Retina (tissue), 1 donor: Measurements from ENCODE around the gene FGD5.

Experiments
- DNase-seq: peaks from one replicate; pipeline ENCODE4 v3.0.0-alpha.2; 2016

The FGD5 gene

DNA sequence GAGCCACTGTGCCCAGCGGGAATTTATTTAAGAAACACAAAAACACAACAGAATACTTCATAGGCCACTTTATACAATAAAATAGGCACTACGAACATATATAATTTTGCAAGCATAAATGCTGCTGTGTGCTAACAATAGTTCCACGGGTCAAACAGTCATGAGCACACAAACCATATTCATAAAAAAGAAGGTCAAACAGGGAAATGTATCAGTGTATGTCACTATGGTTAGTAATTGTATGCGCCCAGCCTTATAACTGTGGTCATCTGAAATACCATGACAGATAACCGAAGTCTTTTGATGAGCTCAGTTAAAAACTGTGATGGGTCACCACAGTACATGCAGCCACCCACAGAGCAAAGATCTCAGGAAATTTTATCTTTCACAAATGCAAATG, 90.5 kb downstream of the FGD5 start:
- no peak for DNase-seq

DNA sequence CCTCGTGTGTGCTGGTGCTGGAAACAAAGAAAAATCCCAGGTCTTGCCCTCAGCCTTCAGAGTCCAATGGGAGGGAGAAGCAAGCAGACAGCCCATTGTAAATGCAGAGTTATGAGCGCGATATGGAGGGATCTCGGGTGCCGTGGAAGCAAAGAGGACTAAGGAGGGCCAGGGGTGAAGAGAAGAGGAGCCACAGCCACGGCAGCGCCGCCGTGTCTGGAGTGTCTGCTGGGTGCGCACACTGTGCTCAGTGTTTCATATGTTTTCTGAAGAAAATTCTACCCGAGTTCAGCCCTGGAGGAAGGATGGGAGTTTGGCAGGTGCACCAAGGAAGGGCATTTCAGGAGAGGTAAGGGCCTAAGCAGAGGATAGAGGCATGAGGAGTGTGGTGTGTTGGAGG, 92.9 kb downstream of the FGD5 start:
- DNase-seq, result no peak

DNA sequence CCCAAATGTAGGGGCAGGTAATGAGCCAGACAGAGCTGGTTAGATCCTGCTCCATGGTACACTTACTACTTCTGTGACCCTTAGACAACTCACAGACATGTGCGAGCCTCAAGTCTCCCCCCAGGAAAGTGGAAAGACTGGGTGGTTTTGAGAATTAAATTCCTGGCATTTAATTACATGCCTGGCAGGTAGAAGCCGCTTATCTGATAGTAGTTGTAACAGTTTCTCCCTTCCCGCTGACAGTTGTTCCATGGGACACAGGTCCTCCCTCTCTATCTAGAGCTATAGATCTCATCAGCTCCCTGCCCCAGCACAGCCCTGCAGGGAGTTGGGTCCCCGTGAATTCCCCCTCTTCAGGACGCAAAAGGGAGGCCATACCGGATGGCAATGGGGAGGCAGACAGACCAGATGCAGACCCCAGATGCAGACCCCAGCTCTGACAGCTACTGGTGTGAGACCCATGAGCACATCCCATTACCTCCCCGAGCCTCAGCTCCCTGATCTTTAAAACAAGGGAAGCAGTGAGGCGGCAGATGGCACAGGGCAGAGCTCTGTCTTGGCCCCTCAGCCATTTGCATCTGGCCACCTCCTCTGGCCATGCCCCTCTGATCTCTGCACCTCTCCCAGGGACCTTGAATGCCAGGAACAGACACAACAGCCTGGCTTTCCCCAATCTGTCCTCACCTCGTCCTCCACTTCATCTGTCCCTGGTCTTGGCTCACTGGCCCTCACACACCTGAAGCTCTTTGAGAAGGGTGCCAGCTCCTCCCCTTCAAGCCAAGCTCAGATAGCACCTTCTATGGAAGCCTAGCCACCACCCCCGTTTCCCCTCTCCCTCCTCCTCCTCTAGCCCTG, 94.5 kb downstream of the FGD5 start:
- no peak for DNase-seq

DNA sequence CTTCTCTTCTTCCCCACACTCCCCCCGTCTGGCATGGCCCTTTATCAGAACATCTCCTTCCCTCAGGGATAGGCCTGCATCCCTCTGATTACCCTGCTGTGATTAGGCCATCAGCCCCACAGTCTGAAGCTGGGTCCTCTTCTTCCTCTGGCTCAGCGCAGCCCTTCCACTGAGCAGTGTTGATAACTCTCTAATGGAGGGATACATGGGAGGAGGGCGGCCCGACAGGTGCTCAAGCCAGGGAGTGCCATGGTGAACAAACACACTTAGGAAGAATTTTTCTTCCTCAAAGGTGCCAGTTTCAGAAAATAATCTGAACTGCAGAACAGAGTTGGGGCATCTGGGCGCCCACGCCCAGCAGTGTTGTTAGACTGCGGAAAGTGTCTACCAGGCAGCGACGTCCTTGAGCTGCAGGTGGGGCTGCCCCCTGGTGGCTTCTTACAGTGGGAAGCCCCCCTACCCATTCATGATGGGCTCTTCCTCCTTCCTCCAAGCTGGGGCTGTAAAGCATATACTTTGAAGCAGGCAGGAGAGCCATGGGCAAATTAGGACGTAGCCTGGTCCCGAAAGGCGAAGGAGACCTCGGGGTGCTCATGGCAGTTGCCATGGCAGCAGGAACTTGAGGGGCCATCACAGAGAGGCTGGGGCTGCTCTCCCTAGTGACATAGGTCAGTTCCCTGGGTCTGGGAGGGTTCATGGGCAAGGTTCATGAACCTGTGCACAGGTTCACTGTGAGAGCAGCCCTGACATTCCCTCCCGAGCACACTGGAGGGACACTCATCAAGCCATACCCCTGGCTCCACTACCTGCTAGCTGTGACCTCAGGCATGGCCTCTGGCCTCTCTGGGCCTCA, 95.4 kb downstream of the FGD5 start:
- no peak for DNase-seq

DNA sequence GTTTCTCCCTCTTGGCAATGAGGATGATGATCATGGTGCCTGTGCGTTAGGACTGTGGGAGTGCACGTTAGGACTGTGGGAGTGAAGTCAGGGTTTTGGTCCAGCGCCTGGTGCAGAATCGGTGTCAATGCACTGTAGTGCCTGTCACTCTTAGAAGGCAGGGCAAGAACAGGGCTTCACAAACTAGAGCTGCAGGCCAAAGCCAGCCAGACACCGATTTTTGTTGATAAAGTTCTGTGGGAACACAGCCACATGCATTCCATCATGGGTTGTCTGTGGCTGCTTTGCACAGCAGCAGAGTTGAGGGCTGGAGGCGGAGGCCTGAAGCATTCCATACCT, 96.0 kb downstream of the FGD5 start:
- no peak for DNase-seq

DNA sequence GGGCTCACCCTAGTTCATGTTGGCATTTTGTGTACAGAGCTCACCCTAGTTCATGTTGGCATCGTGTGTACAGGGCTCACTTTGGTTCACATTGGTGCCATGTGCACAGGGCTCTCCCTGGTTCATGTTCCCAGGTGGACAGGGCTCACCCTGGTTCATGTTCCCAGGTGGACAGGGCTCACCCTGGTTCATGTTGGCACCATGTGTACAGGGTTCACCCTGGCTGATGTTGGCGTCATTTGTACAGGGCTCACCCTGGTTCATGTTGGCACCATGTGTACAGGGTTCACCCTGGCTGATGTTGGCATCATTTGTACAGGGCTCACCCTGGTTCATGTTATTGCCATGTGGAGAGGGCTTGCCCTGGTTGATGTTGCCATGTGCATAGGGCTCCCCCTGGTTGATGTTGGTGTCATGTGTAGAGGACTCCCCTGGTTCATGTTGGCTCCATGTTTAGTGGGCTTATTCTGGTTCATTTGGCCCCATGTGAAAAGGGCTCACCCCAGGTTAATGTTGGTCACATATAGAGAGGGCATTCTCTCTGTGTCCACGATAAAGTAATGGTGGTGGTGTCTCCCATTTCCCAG, 97.0 kb downstream of the FGD5 start:
- DNase-seq, result no peak

DNA sequence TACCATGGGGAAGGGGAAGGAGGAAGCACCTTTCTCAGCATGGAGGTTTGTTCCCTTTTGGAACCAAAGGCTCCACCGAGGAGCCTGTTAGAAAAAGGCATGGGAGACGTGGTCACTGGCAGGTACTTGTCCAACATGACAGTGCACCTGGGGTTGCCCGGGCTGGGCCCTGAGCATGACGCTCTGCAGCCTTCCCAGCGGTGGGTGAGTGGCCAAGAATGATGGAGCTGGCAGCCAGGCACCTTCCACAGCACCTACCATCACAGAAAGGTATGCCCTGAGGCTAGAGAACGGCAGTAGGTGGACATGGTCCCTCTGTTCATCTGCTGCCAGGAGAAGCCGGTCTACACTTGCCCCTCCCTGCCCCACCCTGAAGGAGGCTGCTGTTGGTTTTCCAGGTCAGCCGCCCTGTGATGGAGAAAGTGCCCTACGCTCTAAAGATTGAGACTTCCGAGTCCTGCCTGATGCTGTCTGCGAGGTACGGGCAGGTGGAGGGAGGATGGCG, 99.6 kb downstream of the FGD5 start:
- no peak for DNase-seq

DNA sequence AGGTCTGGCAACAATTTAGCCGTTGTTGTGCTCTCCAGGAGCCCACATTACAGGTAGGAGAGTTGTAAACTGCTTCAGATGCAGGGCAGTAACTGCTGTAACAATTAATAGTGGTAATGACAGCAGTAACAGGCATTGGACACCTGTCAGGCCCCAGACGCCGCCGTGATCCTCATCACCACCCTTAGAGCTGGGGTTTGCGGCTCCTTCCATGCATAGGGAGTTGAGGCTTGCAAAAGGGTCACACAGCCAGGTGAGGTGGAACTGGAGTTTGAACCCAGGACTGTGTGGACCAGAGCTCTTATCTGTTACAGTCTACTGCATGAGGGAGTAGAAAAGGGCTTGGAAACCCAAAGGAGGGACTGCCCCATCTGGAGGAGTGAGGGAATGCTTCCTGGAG, 101.8 kb downstream of the FGD5 start:
- DNase-seq, result no peak

DNA sequence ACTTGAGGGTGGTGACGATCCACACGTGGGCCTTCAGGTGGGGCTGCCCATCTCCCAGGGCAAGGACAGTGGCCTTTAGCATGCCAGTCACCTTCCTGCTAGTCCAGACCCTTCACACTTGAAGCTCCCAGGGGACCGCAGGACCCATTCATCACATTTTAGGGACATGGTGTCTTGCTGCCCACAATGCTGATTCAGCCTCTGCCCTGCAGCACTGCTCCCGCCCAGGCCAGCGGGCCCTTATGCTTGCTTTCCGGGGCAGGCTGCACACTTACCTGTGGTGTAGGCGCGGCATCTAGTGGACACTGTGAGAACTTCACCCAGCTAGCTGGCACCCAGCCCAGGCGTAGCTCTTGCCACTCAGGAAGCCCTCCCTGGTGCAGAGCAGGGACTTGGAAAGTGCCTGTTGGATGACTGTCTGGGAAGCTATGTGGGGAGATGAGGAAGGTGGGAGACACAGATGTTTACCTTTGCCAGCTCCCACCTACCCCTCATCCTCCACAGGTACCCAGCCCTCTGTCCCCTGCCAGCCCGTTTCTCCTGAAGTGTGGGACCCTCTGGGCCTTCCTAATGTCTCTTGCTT, 102.4 kb downstream of the FGD5 start:
- peak; percentile 89 for DNase-seq

DNA sequence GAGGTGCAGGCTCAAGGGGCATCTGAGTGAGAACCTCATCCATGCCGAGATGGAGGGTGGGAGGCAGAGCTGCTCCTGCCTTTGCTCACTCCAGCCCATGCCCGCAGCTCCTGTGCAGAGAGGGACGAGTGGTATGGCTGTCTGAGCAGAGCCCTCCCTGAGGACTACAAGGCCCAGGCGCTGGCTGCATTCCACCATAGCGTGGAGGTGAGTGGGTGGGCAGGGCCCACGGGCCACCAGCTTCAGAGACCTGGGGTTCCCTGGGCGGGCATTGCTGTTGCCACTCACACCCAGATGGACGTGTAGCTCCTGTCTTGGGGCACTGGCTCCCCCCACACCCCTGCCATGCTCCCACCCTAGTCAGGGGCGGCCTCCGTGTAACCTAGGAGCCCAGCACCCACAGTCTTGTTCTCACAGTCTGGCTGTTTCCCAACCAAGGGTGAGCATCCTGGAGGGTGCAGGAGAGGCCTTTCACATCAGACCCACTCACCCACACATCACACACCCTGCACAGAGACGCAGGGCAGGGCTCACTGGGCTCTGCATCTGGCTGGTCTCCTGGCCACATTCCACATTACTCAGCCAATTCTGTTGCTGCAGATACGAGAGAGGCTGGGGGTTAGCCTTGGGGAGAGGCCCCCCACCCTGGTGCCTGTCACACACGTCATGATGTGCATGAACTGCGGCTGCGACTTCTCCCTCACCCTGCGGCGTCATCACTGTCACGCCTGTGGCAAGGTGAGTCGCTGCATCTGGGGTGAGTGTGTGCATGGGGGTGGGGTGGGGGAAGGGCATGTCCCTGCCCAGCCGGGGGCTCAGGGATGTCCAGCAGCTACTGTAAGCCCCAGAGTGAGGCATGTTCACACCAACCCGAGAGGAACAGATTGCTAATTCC, 103.3 kb downstream of the FGD5 start:
- DNase-seq, result no peak

DNA sequence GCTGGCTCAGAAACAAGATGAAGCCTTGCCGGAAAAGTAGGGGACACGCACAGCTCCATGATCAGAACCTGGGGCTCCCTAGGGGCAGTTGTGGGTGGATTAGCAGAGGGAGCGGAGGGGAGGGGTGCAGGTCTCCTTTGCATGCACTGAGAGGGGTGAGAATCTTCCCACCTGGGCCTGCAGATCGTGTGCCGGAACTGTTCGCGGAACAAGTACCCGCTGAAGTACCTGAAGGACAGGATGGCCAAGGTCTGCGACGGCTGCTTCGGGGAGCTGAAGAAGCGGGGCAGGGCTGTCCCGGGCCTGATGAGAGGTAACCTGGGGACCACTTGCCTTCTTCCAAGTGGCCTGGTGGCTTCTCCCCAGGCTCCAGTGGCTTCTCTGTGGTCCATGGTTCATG, 104.1 kb downstream of the FGD5 start:
- DNase-seq, result no peak

DNA sequence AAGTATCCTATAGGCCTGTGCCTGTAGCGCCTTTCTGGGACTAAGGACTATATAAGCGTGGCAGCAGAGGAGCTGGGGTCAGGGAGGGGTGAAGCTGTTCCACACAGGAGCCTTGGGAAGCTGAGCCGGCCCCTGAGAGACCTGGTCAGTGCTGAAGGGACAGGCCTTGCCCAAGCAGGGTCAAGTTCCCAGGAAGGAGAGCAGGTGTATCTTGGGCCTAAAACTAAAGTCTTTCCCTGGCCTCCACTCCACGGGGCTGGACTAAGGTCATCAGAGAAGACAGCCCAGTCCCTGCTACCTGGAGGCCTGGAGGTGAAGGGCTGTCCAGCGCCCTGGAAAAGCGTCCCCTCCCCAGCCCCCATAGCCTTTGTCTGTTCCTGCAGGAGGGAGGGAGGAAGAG, 104.7 kb downstream of the FGD5 start:
- DNase-seq, result no peak

DNA sequence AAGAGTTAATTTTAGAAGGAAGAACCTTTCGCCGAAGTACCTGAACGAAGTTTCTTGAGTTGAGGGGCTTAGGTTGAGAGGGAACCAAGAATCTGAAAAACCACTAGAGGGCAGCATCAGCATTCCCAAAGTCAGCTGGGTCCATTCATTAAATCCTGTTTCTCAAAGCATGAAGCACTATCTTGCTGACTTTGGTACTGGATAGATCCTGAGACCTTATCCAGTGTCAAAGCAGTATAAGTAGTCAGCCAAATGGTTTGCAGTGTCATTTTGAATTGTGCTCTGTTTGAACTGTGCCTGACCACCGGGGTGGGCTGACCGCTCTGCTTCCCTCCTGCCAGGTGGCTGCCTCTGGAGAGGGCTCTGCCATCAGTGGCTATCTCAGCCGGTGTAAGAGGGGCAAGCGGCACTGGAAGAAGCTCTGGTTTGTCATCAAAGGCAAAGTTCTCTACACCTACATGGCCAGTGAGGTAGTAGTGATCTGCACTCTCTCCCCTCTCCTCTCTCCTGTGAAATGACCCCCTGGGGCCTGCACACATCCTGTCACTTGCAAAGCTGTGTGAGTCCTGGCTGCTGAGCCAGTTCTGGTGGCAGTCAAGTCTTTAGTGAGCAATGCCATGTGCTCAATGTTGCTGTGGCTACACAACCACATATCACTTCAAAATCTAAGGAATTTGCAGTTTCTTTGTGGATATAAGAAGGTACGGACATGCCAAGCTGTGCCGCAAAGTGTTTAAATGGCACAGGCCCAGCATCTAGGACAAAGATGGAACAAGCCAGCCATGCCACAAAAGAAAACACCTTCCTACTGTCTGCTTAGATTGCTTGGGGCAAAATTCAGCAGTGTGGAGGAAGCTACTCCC, 107.2 kb downstream of the FGD5 start:
- peak; percentile 78 for DNase-seq

DNA sequence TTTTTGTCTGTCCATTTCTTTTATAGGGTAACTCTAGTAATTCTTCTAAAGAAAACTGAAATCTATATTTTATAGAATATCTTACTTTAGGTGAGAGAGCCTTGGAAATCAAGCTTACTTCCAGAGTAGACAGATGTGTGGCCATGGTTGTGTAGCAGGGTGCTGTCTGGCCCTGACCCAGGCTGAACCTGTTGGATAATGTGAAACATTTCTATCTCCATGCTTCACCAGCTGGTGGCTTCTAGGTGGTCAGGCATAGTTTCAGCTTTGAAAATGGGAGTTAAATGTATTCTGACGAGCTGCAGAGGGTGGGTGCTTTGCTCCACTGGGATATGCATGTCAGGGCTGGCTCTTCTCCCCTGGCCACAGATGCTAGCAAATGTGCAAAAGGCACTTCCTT, 107.8 kb downstream of the FGD5 start:
- no peak for DNase-seq

DNA sequence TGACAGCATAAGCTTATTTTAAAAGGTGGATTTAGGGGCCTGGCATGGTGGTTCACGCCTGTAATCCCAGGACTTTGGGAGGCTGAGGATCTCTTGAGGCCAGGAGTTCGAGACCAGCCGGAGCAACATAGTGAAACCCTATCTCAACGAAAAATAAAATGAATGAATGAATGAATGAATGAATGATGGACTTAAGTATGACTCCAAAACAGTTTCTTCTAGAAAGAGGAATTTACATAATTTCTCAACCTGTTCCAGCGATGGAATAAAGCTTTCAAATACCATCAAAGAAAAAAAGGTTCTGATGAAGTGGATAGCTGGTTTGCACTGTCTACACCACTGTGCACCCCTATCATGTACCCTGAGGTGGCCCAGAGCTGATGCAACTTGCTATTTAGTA, 108.5 kb downstream of the FGD5 start:
- no peak for DNase-seq

DNA sequence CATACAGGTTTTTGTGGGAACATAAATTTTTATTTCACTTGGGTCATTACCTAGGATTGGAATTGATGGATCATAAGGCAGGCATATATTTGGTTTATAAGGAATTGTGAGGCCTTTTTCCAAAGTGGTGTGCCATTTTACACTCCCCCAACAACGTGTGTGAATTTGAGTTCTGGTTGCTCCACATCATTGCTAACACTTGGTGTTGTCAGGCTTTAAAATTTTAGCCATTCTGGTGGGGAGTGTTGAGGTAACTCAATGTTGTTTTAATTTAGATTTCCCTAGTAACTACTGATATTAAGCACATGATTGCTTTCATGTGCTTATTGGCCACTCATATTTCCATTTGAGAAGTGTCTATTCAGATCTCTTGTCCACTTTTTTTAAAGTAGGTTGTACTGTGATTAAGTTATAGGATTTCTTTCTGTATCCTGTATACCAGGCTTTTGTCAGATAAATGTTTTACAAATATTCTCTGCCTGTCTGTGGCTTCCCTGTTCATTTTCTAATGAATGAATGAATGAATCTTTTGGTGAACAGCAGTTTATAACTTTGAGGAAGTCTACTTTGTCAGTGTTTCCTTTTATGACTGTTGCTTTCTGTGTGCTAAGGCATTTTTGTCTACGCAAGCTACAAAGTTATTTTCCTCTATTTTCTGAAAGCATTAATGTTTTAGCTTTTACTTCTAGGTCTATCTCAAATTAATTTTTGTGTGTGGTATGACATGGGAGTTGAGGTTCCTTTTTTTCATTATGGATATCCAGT, 110.7 kb downstream of the FGD5 start:
- no peak for DNase-seq

DNA sequence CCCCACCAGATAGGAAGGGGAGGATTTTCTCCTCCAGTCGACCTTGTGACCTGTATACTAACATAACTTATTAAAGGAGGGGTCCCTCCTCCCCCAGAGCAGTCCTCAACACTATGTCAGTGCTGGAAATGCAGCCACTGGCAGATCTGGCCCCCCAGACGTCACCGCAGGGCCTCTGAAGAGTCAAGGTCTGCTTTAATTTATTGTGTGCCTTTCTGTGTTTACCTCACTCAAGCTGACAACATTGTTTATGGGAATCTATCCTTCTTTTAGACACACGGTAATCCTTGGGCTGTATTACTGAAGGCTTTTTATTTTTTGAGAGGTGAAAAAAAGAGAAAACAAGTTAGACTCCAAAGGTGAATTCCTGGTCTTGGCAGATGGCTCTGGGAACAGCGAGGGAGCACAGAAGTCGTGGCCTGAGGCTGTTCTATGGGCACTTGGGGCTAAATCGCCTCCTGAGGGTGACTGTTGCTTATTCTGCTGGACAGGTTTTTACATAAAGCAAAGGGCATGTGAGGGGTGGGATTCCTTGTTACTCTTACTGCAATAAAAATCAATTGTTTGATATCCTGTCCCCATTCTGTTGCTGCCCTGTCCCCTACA, 115.2 kb downstream of the FGD5 start:
- no peak for DNase-seq

DNA sequence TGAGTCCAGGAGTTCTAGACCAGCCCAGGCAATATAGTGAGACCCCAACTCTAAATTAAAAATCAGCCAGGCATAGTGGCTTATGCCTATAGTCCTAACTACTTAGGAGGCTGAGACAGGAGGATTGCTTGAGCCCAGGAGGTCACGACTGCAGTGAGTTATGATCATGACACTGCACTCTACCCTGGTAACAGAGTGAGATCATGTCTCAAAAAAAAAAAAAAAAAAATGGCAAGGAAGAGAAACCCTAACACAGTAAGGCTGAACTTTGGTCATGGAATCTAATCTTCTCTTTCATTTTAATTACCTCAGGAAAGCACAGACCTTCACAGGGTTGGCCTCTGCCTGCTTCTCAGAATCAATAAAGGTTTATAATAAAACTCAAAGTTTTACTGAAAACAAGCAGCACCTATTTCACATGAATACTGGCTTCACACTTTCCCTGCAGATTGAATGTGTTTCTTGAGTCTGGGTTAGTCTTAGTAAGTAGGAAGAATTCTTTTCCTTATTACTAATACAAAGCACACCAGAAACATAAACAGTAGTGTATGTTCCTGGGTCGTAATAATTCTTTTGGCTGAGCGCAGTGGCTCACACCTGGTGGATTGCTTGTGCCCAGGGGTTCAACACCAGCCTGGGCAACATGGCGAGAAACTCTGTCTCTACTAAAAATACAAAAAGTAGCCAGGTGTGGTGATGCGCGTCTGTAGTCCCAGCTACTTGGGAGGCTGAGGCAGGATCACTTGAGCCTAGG, 117.0 kb downstream of the FGD5 start:
- no peak for DNase-seq

DNA sequence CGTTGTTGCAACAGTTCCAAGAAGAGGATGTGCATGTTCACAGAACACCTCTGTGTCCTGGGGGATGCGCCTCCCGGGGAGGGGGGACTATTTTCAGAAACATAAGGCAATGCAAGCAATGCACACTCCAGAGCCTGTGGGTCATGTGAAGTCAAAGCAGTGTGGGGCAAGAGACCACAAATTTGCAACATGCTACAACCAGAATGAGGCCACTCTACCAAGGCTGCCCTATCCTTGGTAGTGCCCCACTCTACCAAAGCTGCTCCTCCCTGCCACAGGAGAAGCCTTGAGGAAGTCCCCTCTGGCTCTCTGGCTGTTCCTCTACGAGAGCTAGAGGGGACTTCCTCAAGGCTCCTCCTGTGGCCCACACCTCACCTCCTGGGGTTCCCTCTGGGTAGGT, 120.2 kb downstream of the FGD5 start:
- no peak for DNase-seq
